Adrenal gland (tissue), 12 donors: Measurements from ENCODE around the gene ADAMTSL1. TPM values are rescaled to one million over a fixed set of nuclear protein-coding genes. Genes with fewer than 3 reads are reported as not detected.

Experiments used
- DNase-seq, 7 donors: peaks; one replicate each; pipeline ENCODE4 v3.0.0-alpha.2; 2019 to 2020
- H3K27ac ChIP-seq, 5 donors: fragments of 200-600 bp; sonication (generic) in 4 of 5; 1 replicate in 3 of 5; 2 replicates in 2 of 5; pipeline versions ENCODE4 v1.5.1 to v1.8.0; 2016 to 2020; ENCODE audit warnings: mild to moderate bottlenecking in 1 of 5
- H3K27me3 ChIP-seq: fragments of 200-600 bp; 2 replicates; pipeline ENCODE4 v1.8.0; 2021
- H3K36me3 ChIP-seq, 2 donors: fragments of 200-600 bp; replicated peaks in 1 of 2; 1 replicate in 1 of 2; 2 replicates in 1 of 2; pipeline versions ENCODE4 v1.5.1 to v1.8.0; 2018 to 2022
- H3K4me1 ChIP-seq, 2 donors: fragments of 200-600 bp; replicated peaks in 1 of 2; 1 replicate in 1 of 2; 2 replicates in 1 of 2; pipeline versions ENCODE4 v1.5.1 to v1.8.0; 2018 to 2021
- H3K4me3 ChIP-seq, 4 donors: fragments of 200-600 bp; sonication (generic) in 3 of 4; one replicate each; pipeline ENCODE4 v1.5.1; 2016 to 2018
- H3K9me3 ChIP-seq, 3 donors: fragments of 200-600 bp; sonication (generic) in 1 of 3; replicated peaks in 1 of 3; 1 replicate in 2 of 3; 2 replicates in 1 of 3; pipeline versions ENCODE4 v1.5.1 to v1.8.0; 2016 to 2021
- CTCF ChIP-seq, 6 experiments: fragments of 450-650 bp in 4 of 6; fragments of 200-600 bp in 2 of 6; sonication (generic) in 1 of 6; IDR thresholded peaks; 1 replicate in 5 of 6; 2 replicates in 1 of 6; pipeline versions ENCODE4 v1.5.1 to v1.8.0; 2016 to 2021; ENCODE audit warnings: antibody characterized with exemption in 6 of 6, mild to moderate bottlenecking in 2 of 6, moderate library complexity in 1 of 6
- POLR2A ChIP-seq, 2 donors: fragments of 450-650 bp; IDR thresholded peaks; one replicate each; pipeline ENCODE4 v1.6.1; 2017; ENCODE audit warnings: antibody characterized with exemption in 2 of 2, mild to moderate bottlenecking in 2 of 2, moderate library complexity in 1 of 2
- WGBS, 4 donors: extraction: QIAGEN DNeasy Blood & Tissue Kit in 2 of 4; methylation state at CpG; one replicate each; pipeline versions ENCODE4 v1.1.5 to v1.1.7; 2013 to 2017; 5-methylcytosine and 5-hydroxymethylcytosine counted together
- intact Hi-C, 2 donors: fragments of 100-400 bp; cut with DNase I; formaldehyde crosslinking; loops; one replicate each; pipeline versions ENCODE4 v1.14.1 to v1.15.0; 2022 to 2023
- polyA plus RNA-seq, 3 donors: library from polyadenylated mRNA; stranded (reverse); fragments of 200-250 nt in 2 of 3; fragments of 350-450 nt in 1 of 3; fragmentation: Illumina TruSeq in 1 of 3; extraction: RNeasy Lipid Tissue Mini Kit (QIAGEN cat#74804) in 1 of 3; gene quantifications; one replicate each; pipeline ENCODE4 v1.2.3, GENCODE V29; 2013 to 2014
- total RNA-seq, 9 donors: library from RNA; depleted of rRNA in 4 of 9; stranded (reverse); fragments of >200 nt in 4 of 9; fragments of 120-200 nt in 1 of 9; fragmentation: NEBNext Ultra II Directional in 1 of 9; extraction: Animal tissue kit (Norgen Biotek cat#: 25700) in 1 of 9; gene quantifications; one replicate each; pipeline versions ENCODE4 v1.1.0 to v1.2.4, GENCODE V29; 2013 to 2023
- donor health status: healthy with polysubstance abuse.
- donor health status: Bipolar disorder and iron deficiency.
- donor health status: DM: yes; HTN: yes; CAD: no.
- donor health status: DM: no; HTN: no; CAD: no.
- donor health status: DM: no; HTN: no; CAD: no.
- donor health status: DM: yes; HTN: yes; CAD: no.

Gene ADAMTSL1
- total and polyA plus RNA-seq, 12 donors: 4.9 to 38.1 (median 20.6) TPM

- TF ChIP-seq POLR2A (IDR thresholded peaks at IDR 0.05) (no peak), CTCF (IDR thresholded peaks at IDR 0.05) (no peak)
- Histone ChIP-seq H3K27me3 (no peaks in the 10 kb centered on the region), H3K4me3 (no peak overlapping the region), H3K36me3 (no peaks in the 10 kb centered on the region), H3K27ac (no peak overlapping the region), H3K9me3 (no peaks in the 10 kb centered on the region), H3K4me1 (peaks cover 0 to 6% of the 10 kb centered on the region in 2 donors)
- intact Hi-C loops: no loop called here
- 89 to 98% (median 94%) methylated on average over 2 of the region's 2 CpGs for WGBS, 4 donors
- no peak for DNase-seq
Observed at GRCh38 chr9:18745710-18746109, 271.8 kb downstream of the ADAMTSL1 start.

- TF ChIP-seq CTCF (IDR thresholded peaks at IDR 0.05): no peak
- TF ChIP-seq POLR2A (IDR thresholded peaks at IDR 0.05): no peak
- no peaks in the 10 kb centered on the region for H3K36me3 ChIP-seq
- H3K27me3 ChIP-seq: no peaks in the 10 kb centered on the region
- H3K27ac ChIP-seq: no peak overlapping the region
- peaks cover 0 to 6% of the 10 kb centered on the region in 2 donors for H3K4me1 ChIP-seq
- no peaks in the 10 kb centered on the region for H3K9me3 ChIP-seq
- 38 to 67% (median 56%) methylated on average over 1 of the region's 1 CpG for WGBS, 4 donors
- no peak overlapping the region for H3K4me3 ChIP-seq
- DNase-seq: no peak
- intact Hi-C loops: no loop called here
Observed at GRCh38 chr9:18746631-18747030, 272.7 kb downstream of the ADAMTSL1 start.

GRCh38 chr9:18747595-18747994 lies 273.6 kb downstream of the ADAMTSL1 start:
- TF ChIP-seq CTCF (IDR thresholded peaks at IDR 0.05) (no peak), POLR2A (IDR thresholded peaks at IDR 0.05) (no peak)
- H3K27ac ChIP-seq: no peak overlapping the region
- intact Hi-C loops: no loop called here
- H3K36me3 ChIP-seq: no peaks in the 10 kb centered on the region
- no peak overlapping the region for H3K4me3 ChIP-seq
- WGBS, 4 donors: 52 to 65% (median 53%) methylated on average over 3 of the region's 3 CpGs
- DNase-seq: peak in 4 of 7 donors; percentile 13 to 48 (median 20)
- H3K4me1 ChIP-seq: peaks cover 0 to 6% of the 10 kb centered on the region in 2 donors
- H3K9me3 ChIP-seq: no peaks in the 10 kb centered on the region
- no peaks in the 10 kb centered on the region for H3K27me3 ChIP-seq

GRCh38 chr9:18748251-18748701 lies 274.3 kb downstream of the ADAMTSL1 start:
- Histone ChIP-seq H3K27me3 (no peaks in the 10 kb centered on the region), H3K4me1 (peaks cover 0 to 6% of the 10 kb centered on the region in 2 donors), H3K9me3 (no peaks in the 10 kb centered on the region), H3K4me3 (no peak overlapping the region), H3K27ac (no peak overlapping the region), H3K36me3 (no peaks in the 10 kb centered on the region)
- WGBS, 4 donors: 78 to 93% (median 79%) methylated on average over 1 of the region's 1 CpG
- no peak for DNase-seq
- intact Hi-C loops: no loop called here
- TF ChIP-seq POLR2A (IDR thresholded peaks at IDR 0.05) (no peak), CTCF (IDR thresholded peaks at IDR 0.05) (no peak)
